Measurements from ENCODE around the gene INPP4A. TPM values are rescaled to one million over a fixed set of nuclear protein-coding genes. Genes with fewer than 3 reads are reported as not detected.

INPP4A gene
- total and polyA plus RNA-seq, 2 donors (not counting 3 experiments of a cell fraction or from before 2014, with no cell fraction given), result 14.9 to 28.8 TPM

DNA sequence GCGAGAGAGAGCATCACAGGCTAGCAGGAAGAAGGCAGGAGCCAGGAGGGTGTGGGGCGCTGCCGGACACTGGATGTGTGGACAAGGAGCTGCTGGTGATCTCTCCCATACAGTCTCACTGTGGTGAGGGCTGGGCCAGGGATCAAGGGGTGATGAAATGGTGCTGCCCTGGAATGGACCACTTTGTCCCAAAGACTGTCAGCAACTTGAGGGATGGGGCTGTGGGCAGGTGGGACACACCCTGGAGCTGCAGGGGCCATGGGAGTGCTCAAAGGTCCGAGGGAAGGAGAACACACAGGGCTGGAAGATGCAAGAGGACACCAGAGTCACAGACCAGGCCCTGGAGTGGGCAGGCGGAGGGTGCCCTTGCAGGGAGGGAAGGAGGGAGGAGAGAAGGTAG is 125.7 kb downstream of the INPP4A start:
- Histone ChIP-seq H3K36me3 (ENCODE audit: control insufficient read depth in 2 of 2, extremely low read depth in 1 of 2, insufficient read depth in 2 of 2, low read length in 2 of 2) (peaks cover 4 to 30% of the 10 kb centered on the region in 2 experiments), H3K9ac (replicated peaks; ENCODE audit: extremely low read depth, insufficient read depth, low read length) (no peak overlapping the region), H3K27ac (ENCODE audit: insufficient read depth, low read depth, low read length) (no peak overlapping the region), H3K4me3 (replicated peaks in 1 of 3; ENCODE audit: insufficient read depth in 1 of 3, low read depth in 1 of 3, low read length in 3 of 3) (no peak overlapping the region), H2AFZ (ENCODE audit: low read depth, low read length) (no peak overlapping the region), H3K9me3 (replicated peaks; ENCODE audit: control insufficient read depth, insufficient read depth, low read length) (no peaks in the 10 kb centered on the region), H4K20me1 (replicated peaks; ENCODE audit: control insufficient read depth, extremely low read depth, insufficient read depth, low read length) (no peaks in the 10 kb centered on the region), H3K4me1 (ENCODE audit: control insufficient read depth, extremely low read depth, insufficient read depth, low read length) (no peaks in the 10 kb centered on the region), H3K27me3 (ENCODE audit: control insufficient read depth in 2 of 2, insufficient read depth in 2 of 2, low read length in 2 of 2) (no peaks in the 10 kb centered on the region), H3K4me2 (ENCODE audit: insufficient read depth, low read length) (no peak overlapping the region), H3K79me2 (ENCODE audit: control insufficient read depth, insufficient read depth, low read length) (no peaks in the 10 kb centered on the region), H3K9me1 (replicated peaks; ENCODE audit: control insufficient read depth, extremely low read depth, insufficient read depth, low read length) (no peaks in the 10 kb centered on the region)
- ChIA-PET CTCF (interaction anchor here (1.2 to 3.3 kb wide), 4 partner anchors 11 to 267 kb away, joined by 4 to 17 read pairs (median 9); no protein-coding TSS in a partner anchor), POLR2A (no interaction called here)
- no peak for TF ChIP-seq MAX (IDR thresholded peaks at IDR 0.05; ENCODE audit: insufficient read depth, insufficient read length)
- TF ChIP-seq, protein P1, sequence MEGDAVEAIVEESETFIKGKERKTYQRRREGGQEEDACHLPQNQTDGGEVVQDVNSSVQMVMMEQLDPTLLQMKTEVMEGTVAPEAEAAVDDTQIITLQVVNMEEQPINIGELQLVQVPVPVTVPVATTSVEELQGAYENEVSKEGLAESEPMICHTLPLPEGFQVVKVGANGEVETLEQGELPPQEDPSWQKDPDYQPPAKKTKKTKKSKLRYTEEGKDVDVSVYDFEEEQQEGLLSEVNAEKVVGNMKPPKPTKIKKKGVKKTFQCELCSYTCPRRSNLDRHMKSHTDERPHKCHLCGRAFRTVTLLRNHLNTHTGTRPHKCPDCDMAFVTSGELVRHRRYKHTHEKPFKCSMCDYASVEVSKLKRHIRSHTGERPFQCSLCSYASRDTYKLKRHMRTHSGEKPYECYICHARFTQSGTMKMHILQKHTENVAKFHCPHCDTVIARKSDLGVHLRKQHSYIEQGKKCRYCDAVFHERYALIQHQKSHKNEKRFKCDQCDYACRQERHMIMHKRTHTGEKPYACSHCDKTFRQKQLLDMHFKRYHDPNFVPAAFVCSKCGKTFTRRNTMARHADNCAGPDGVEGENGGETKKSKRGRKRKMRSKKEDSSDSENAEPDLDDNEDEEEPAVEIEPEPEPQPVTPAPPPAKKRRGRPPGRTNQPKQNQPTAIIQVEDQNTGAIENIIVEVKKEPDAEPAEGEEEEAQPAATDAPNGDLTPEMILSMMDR (IDR thresholded peaks at IDR 0.05; ENCODE audit: extremely low read depth in 1 of 2, insufficient read depth in 1 of 2, low read depth in 1 of 2, low read length in 2 of 2), result no peak
- TF ChIP-seq POLR2AphosphoS5 (IDR thresholded peaks at IDR 0.05; ENCODE audit: insufficient read depth, low read depth, low read length), result no peak
- TF ChIP-seq JUN (IDR thresholded peaks at IDR 0.05; ENCODE audit: borderline replicate concordance, insufficient read depth, insufficient read length, low read depth), result no peak
- no peak for TF ChIP-seq GATA2 (IDR thresholded peaks at IDR 0.05; ENCODE audit: insufficient read depth, insufficient read length, low read depth, low read length)
- TF ChIP-seq MYC (IDR thresholded peaks at IDR 0.05; ENCODE audit: low read depth, low read length), result no peak
- TF ChIP-seq FOS (IDR thresholded peaks at IDR 0.05; ENCODE audit: borderline replicate concordance, insufficient read depth, low read length), result no peak
- no peak for TF ChIP-seq POLR2A (IDR thresholded peaks at IDR 0.05; ENCODE audit: low read depth, low read length)
- TF ChIP-seq EZH2 (IDR thresholded peaks at IDR 0.05; ENCODE audit: borderline replicate concordance, low read depth, low read length, severe bottlenecking), result no peak
- FAIRE-seq (no peak), DNase-seq (ENCODE audit: low read depth, low spot score) (no peak)
- no TSS peak for BruUV-seq (replicated peaks)
- intact Hi-C loops (cut with micrococcal nuclease), result no loop called here
- dilution Hi-C loops (cut with MboI; ENCODE audit: extremely low pct_ligation_motif_present, low sequenced_read_pairs), result no loop called here

Measured in endothelial cell of umbilical vein (primary cell).